Neural progenitor cell (in vitro differentiated cells): Measurements from ENCODE around the gene VSIG10. TPM values are rescaled to one million over a fixed set of nuclear protein-coding genes. Genes with fewer than 3 reads are reported as not detected.

Source experiments
- DNase-seq: peaks from one replicate; pipeline ENCODE4 v3.0.0-alpha.2; 2016; ENCODE audit warnings: low spot score
- H2AFZ ChIP-seq: fragments of 200-600 bp; sonication (generic); replicated peaks from 2 replicates; pipeline ENCODE4 v1.6.1; 2016; ENCODE audit warnings: antibody characterized with exemption
- H3F3A ChIP-seq: fragments of 200-600 bp; sonication (generic); 2 replicates; pipeline ENCODE4 v1.6.1; 2016; ENCODE audit warnings: antibody characterized with exemption, low read depth
- H3K27ac ChIP-seq: fragments of 200-600 bp; sonication (generic); 2 replicates; pipeline ENCODE4 v1.5.1; 2016; ENCODE audit warnings: mild to moderate bottlenecking
- H3K27me3 ChIP-seq: fragments of 200-600 bp; sonication (generic); 2 replicates; pipeline ENCODE4 v1.6.1; 2016; ENCODE audit warnings: mild to moderate bottlenecking, moderate library complexity
- H3K36me3 ChIP-seq: fragments of 200-600 bp; sonication (generic); 2 replicates; pipeline ENCODE4 v1.5.1; 2016
- H3K4me1 ChIP-seq: fragments of 200-600 bp; sonication (generic); 2 replicates; pipeline ENCODE4 v1.6.1; 2016; ENCODE audit warnings: mixed run types
- H3K4me2 ChIP-seq: fragments of 200-600 bp; sonication (generic); 2 replicates; pipeline ENCODE4 v1.6.1; 2016
- H3K4me3 ChIP-seq: fragments of 200-600 bp; sonication (generic); 2 replicates; pipeline ENCODE4 v1.5.1; 2016
- H3K79me2 ChIP-seq: fragments of 200-600 bp; sonication (generic); 2 replicates; pipeline ENCODE4 v1.6.1; 2016; ENCODE audit warnings: low read depth
- H3K9ac ChIP-seq: fragments of 200-600 bp; sonication (generic); 2 replicates; pipeline ENCODE4 v1.6.1; 2016
- H3K9me3 ChIP-seq: fragments of 200-600 bp; sonication (generic); 2 replicates; pipeline ENCODE4 v1.5.1; 2016; ENCODE audit warnings: low read depth
- H4K20me1 ChIP-seq: fragments of 200-600 bp; sonication (generic); 2 replicates; pipeline ENCODE4 v1.6.1; 2016; ENCODE audit warnings: low read depth
- H3K27ac Mint-ChIP-seq: 3 replicates; pipeline ENCODE4 v1.8.0; 2021; ENCODE audit warnings: mixed read lengths
- H3K27me3 Mint-ChIP-seq: 2 replicates; pipeline ENCODE4 v1.8.0; 2022; ENCODE audit warnings: low read depth, mild to moderate bottlenecking, inconsistent platforms, moderate library complexity, mixed read lengths; ENCODE audit not compliant: insufficient read depth
- H3K36me3 Mint-ChIP-seq: 3 replicates; pipeline ENCODE4 v1.8.0; 2021; ENCODE audit warnings: mixed read lengths
- H3K4me1 Mint-ChIP-seq: 3 replicates; pipeline ENCODE4 v1.8.0; 2021; ENCODE audit warnings: mixed read lengths
- H3K4me3 Mint-ChIP-seq: 3 replicates; pipeline ENCODE4 v1.8.0; 2021; ENCODE audit warnings: mild to moderate bottlenecking, moderate library complexity, mixed read lengths
- H3K9me3 Mint-ChIP-seq: 3 replicates; pipeline ENCODE4 v1.8.0; 2020; ENCODE audit warnings: mixed read lengths
- CTCF ChIP-seq: fragments of 200-600 bp; sonication (generic); IDR thresholded peaks from 2 replicates; pipeline ENCODE4 v1.5.1; 2017; ENCODE audit warnings: antibody characterized with exemption, mild to moderate bottlenecking
- EZH2 ChIP-seq: fragments of 200-600 bp; sonication (generic); IDR thresholded peaks from 2 replicates; pipeline ENCODE4 v1.6.1; 2017; ENCODE audit warnings: antibody characterized with exemption, mild to moderate bottlenecking, moderate library complexity
- EZH2phosphoT487 ChIP-seq: fragments of 200-600 bp; sonication (generic); IDR thresholded peaks from 2 replicates; pipeline ENCODE4 v1.6.1; 2017; ENCODE audit warnings: antibody characterized with exemption
- total RNA-seq: library from RNA; depleted of rRNA; stranded (reverse); fragments of >200 nt; gene quantifications from 2 replicates; pipeline ENCODE4 v1.2.3, GENCODE V29; 2015; ENCODE audit warnings: low replicate concordance

The VSIG10 gene
- total RNA-seq, 1 donor from 2014 or later: 22.6 TPM

- no peak overlapping the region for H3K9ac ChIP-seq
- Mint-ChIP-seq H3K36me3 (peaks cover 10% of the 10 kb centered on the region), H3K27ac (no peak overlapping the region), H3K4me1 (no peaks in the 10 kb centered on the region), H3K4me3 (no peak overlapping the region), H3K27me3 (peaks cover 2% of the 10 kb centered on the region), H3K9me3 (no peaks in the 10 kb centered on the region)
- H3K4me1 ChIP-seq: no peaks in the 10 kb centered on the region
- H3K36me3 ChIP-seq: no peaks in the 10 kb centered on the region
- no peak overlapping the region for H3K4me3 ChIP-seq
- no peak overlapping the region for H3K4me2 ChIP-seq
- no peaks in the 10 kb centered on the region for H3K79me2 ChIP-seq
- H3K27me3 ChIP-seq: no peaks in the 10 kb centered on the region
- TF ChIP-seq EZH2phosphoT487: no peak
- no peak for TF ChIP-seq EZH2
- no peak for TF ChIP-seq CTCF
- no peak for DNase-seq
- H2AFZ ChIP-seq: no peak overlapping the region
- H3F3A ChIP-seq: peaks cover under 1% of the 10 kb centered on the region
- no peak overlapping the region for H3K27ac ChIP-seq
- no peaks in the 10 kb centered on the region for H3K9me3 ChIP-seq
- H4K20me1 ChIP-seq: no peaks in the 10 kb centered on the region
Observed at GRCh38 chr12:118070650-118071049, 33.2 kb downstream of the VSIG10 start.

- no peak for TF ChIP-seq EZH2
- TF ChIP-seq EZH2phosphoT487: no peak
- TF ChIP-seq CTCF: no peak
- no peak for DNase-seq
- peaks cover 4% of the 10 kb centered on the region for H3K79me2 ChIP-seq
- no peak overlapping the region for H3K4me2 ChIP-seq
- Mint-ChIP-seq H3K36me3 (peaks cover 11% of the 10 kb centered on the region), H3K4me3 (no peak overlapping the region), H3K27me3 (peaks cover 2% of the 10 kb centered on the region), H3K27ac (peak overlapping the region; percentile 57), H3K9me3 (no peaks in the 10 kb centered on the region), H3K4me1 (peaks cover 9% of the 10 kb centered on the region)
- H3K27me3 ChIP-seq: no peaks in the 10 kb centered on the region
- H4K20me1 ChIP-seq: no peaks in the 10 kb centered on the region
- no peak overlapping the region for H3K27ac ChIP-seq
- H3K4me1 ChIP-seq: peaks cover 17% of the 10 kb centered on the region
- peaks cover 22% of the 10 kb centered on the region for H3F3A ChIP-seq
- H2AFZ ChIP-seq: no peak overlapping the region
- no peak overlapping the region for H3K9ac ChIP-seq
- no peak overlapping the region for H3K4me3 ChIP-seq
- no peaks in the 10 kb centered on the region for H3K36me3 ChIP-seq
- no peaks in the 10 kb centered on the region for H3K9me3 ChIP-seq
Observed at GRCh38 chr12:118068445-118068844, 35.4 kb downstream of the VSIG10 start.

- H3K27ac Mint-ChIP-seq: peak overlapping the region; percentile 74
- Histone ChIP-seq H3K4me2 (no peak overlapping the region), H3K27ac (no peak overlapping the region), H2AFZ (no peak overlapping the region), H3F3A (peaks cover 44% of the 10 kb centered on the region), H3K9ac (no peak overlapping the region), H3K4me1 (peaks cover 17% of the 10 kb centered on the region), H3K36me3 (no peaks in the 10 kb centered on the region), H4K20me1 (peaks cover 2% of the 10 kb centered on the region), H3K27me3 (no peaks in the 10 kb centered on the region), H3K4me3 (no peak overlapping the region), H3K9me3 (no peaks in the 10 kb centered on the region), H3K79me2 (peaks cover 29% of the 10 kb centered on the region)
- peaks cover 17% of the 10 kb centered on the region for H3K4me1 Mint-ChIP-seq
- no peak for DNase-seq
- H3K4me3 Mint-ChIP-seq: no peak overlapping the region
- TF ChIP-seq EZH2: no peak
- TF ChIP-seq CTCF: no peak
- no peak for TF ChIP-seq EZH2phosphoT487
- H3K27me3 Mint-ChIP-seq: peaks cover 3% of the 10 kb centered on the region
- no peaks in the 10 kb centered on the region for H3K9me3 Mint-ChIP-seq
- H3K36me3 Mint-ChIP-seq: peaks cover 6% of the 10 kb centered on the region
Observed at GRCh38 chr12:118065380-118065779, 38.4 kb downstream of the VSIG10 start.
